AG04450 (cell line): ENCODE data around the gene PRKAG2. TPM values are rescaled to one million over a fixed set of nuclear protein-coding genes. Genes with fewer than 3 reads are reported as not detected.

Source experiments
- CTCF ChIA-PET: fragments of 300-600, 350-600 bp; formaldehyde crosslinking; extraction: SDS; loops from one replicate; lab custom pipeline; 2022; ENCODE audit warnings: antibody characterized with exemption, inconsistent platforms; lab: Charles Lee
- POLR2A ChIA-PET: fragments of 350-600 bp; formaldehyde crosslinking; extraction: SDS; loops from one replicate; lab custom pipeline; 2021; ENCODE audit warnings: antibody characterized with exemption, inconsistent platforms; lab: Yijun Ruan, JAX
- DNase-seq: peaks from one replicate; pipeline ENCODE4 v3.0.0-alpha.2; 2011; ENCODE audit warnings: low read depth, low spot score
- H3K27ac ChIP-seq: one replicate; pipeline ENCODE4 v1.5.1; 2012; ENCODE audit warnings: low read depth, low read length, control low read depth
- H3K27me3 ChIP-seq: one replicate; pipeline ENCODE4 v1.6.0; 2012; ENCODE audit warnings: low read length; ENCODE audit not compliant: control insufficient read depth, insufficient read depth
- H3K4me3 ChIP-seq: 2 replicates; pipeline ENCODE4 v1.5.1; 2011; ENCODE audit warnings: mild to moderate bottlenecking, low read depth, low read length, control low read depth
- H3K9me3 ChIP-seq: 2 replicates; pipeline ENCODE4 v1.5.1; 2012; ENCODE audit warnings: low read length; ENCODE audit not compliant: control insufficient read depth, insufficient read depth
- polyA plus RNA-seq: library from polyadenylated mRNA; depleted of rRNA; stranded (reverse); fragments of >200 nt; gene quantifications from 2 replicates; pipeline ENCODE4 v1.2.3, GENCODE V29; 2011
- TF ChIP-seq, protein P1 (sequence below): IDR thresholded peaks from 2 replicates; pipeline ENCODE4 v1.5.1; 2011; ENCODE audit warnings: low read depth, low read length, control low read depth, inconsistent platforms

PRKAG2 gene
- polyA plus RNA-seq, 1 experiment = 45.0 TPM

DNA sequence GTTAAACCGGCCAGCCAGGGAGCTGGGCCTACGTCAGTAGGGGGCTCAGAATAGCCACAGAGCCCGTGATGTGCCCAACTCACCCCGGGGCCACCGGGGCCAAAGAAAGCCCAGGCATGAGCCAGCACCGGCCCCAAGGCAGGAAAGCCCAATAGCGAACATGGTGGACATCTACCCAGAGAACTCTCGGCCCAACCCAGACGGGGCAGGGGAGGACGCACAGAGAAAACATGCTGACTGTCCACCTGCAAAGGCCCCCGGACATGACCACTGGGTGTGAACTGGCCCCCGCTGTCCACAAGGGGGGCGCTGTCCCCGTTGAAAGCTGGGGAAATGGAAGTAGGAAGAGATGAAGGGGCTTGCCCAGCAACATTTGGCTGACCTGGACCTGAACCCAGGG lies 169.2 kb downstream of the PRKAG2 start:
- Histone ChIP-seq H3K9me3 (no peaks in the 10 kb centered on the region; the same call in 1 of the 2 replicates), H3K27me3 (no peaks in the 10 kb centered on the region), H3K27ac (no peak overlapping the region), H3K4me3 (no peak overlapping the region)
- no peak for DNase-seq
- CTCF ChIA-PET = no interaction called here
- TF ChIP-seq, protein P1, sequence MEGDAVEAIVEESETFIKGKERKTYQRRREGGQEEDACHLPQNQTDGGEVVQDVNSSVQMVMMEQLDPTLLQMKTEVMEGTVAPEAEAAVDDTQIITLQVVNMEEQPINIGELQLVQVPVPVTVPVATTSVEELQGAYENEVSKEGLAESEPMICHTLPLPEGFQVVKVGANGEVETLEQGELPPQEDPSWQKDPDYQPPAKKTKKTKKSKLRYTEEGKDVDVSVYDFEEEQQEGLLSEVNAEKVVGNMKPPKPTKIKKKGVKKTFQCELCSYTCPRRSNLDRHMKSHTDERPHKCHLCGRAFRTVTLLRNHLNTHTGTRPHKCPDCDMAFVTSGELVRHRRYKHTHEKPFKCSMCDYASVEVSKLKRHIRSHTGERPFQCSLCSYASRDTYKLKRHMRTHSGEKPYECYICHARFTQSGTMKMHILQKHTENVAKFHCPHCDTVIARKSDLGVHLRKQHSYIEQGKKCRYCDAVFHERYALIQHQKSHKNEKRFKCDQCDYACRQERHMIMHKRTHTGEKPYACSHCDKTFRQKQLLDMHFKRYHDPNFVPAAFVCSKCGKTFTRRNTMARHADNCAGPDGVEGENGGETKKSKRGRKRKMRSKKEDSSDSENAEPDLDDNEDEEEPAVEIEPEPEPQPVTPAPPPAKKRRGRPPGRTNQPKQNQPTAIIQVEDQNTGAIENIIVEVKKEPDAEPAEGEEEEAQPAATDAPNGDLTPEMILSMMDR = no peak
- POLR2A ChIA-PET = no interaction called here

DNA sequence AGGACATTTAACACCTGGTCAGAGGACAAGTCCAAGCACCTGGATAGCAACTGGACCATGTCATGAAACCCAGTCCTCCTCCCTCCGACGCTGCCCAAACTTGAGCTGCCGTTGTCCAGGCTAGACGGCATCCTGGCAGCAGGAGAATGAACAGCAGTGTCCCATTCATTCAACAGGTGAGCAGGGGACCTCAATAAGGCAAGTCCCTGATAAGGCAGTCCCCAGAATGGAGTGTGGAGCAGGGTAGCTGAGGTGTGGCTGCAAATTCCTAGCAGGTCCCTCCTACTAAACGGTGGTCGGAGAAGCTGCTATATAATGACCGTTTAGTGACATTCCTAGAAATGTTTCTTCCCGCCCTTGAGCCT lies 169.8 kb downstream of the PRKAG2 start:
- CTCF ChIA-PET = interaction anchor here (0.6 to 1.6 kb wide), 4 partner anchors 8 to 53 kb away, joined by 3 to 6 read pairs (median 4); no protein-coding TSS in a partner anchor
- no peaks in the 10 kb centered on the region; the same call in 1 of the 2 replicates for H3K9me3 ChIP-seq
- TF ChIP-seq, protein P1 = no peak
- H3K27ac ChIP-seq = no peak overlapping the region
- peaks cover 2% of the 10 kb centered on the region for H3K27me3 ChIP-seq
- no peak overlapping the region for H3K4me3 ChIP-seq
- POLR2A ChIA-PET = no interaction called here
- no peak for DNase-seq

DNA sequence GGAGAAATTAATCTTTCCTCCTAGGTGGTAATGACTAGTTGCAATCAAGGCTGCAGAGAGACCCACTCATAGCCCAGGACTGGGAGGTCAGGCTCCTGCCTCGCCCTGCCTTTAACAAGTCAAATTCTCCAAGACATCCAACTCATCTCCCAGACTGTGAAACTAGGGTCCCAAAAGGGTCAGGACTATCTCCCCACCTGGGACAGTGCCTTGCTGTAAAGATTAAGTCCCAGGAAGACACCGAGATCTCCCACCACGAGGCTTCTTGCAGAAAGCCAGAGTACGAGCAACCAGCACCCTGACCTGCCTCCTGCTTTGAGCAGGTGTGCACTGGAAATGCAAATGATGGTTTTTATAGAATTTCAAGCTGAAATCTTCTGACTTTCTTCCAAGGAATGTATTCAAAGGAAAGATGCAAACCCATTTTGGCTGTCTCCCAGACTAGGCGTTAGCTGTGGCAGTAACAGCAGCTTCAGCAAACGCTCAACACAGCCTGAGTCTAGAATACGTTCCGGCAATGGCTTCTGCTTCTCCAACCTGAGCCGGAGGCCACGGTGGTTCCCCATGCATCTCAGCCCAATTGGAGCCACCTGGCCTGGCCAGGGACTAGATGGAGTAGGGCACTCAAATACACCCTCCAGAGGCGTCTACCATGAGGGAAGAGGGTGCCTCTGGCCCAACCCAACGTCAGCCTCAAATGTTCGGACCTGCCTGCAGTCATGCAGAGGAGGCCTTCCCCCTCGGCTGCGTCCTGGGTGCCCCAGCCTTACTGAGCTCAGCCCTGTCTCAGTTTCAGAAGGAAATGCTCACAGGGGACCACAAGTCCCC lies 170.4 kb downstream of the PRKAG2 start:
- Histone ChIP-seq H3K4me3 (no peak overlapping the region), H3K27me3 (peaks cover 2% of the 10 kb centered on the region), H3K9me3 (no peaks in the 10 kb centered on the region), H3K27ac (no peak overlapping the region)
- DNase-seq = no peak
- ChIA-PET CTCF (interaction anchor here (0.6 to 1.6 kb wide), 6 partner anchors 8 to 76 kb away, joined by 3 to 6 read pairs (median 3); no protein-coding TSS in a partner anchor), POLR2A (no interaction called here)
- TF ChIP-seq, protein P1 = no peak

DNA sequence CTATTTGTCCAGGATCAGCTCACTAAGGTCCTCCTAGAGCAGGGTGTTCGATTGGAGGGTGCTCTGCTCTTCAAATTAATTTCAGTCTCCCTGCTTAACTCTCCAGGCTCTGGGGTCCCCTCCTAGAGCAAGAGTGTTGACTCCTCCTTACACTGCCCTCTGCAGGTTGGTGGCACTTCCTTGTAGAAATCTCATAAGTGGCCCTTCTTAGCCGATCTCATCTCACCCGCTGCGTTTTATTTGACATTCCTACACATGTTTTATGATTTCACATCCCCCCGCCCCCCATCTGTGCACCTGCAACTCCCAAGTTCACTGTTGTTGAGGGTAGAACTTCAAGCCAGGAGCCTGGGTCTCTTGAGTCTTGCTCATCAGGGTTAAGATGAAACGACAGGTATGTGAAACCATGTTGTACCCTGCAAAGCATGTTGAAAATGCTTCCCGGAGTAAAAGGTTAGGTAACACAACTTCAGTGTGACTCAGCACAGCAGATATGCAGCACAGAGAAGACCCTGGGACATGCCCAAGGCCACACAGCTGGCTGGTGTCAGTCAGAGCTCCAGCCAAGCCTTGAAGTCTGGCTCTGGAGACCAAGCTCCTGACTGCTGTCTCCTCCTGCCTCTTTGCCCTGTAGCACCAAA lies 171.2 kb downstream of the PRKAG2 start:
- Histone ChIP-seq H3K27ac (no peak overlapping the region), H3K4me3 (no peak overlapping the region), H3K27me3 (peaks cover 2% of the 10 kb centered on the region), H3K9me3 (no peaks in the 10 kb centered on the region)
- TF ChIP-seq, protein P1 = peak; percentile 63
- ChIA-PET CTCF (interaction anchor here (0.6 to 1.6 kb wide), 11 partner anchors 8 to 114 kb away, joined by 3 to 7 read pairs (median 3); no protein-coding TSS in a partner anchor), POLR2A (no interaction called here)
- DNase-seq = no peak
